Prostate gland (tissue), 2 donors: ENCODE results near the gene EI24.

Experiments used
- CTCF ChIP-seq, 4 experiments: fragments of 200-600 bp in 2 of 4; fragments of 450-650 bp in 2 of 4; sonication (generic) in 2 of 4; IDR thresholded peaks; 1 replicate in 3 of 4; 2 replicates in 1 of 4; pipeline ENCODE4 v1.5.1; 2016 to 2019; ENCODE audit warnings: antibody characterized with exemption in 4 of 4, mild to moderate bottlenecking in 2 of 4, moderate library complexity in 2 of 4
- POLR2A ChIP-seq: fragments of 450-650 bp; IDR thresholded peaks from one replicate; pipeline ENCODE4 v1.6.1; 2016; ENCODE audit warnings: antibody characterized with exemption, mild to moderate bottlenecking
- POLR2AphosphoS5 ChIP-seq: sonication (generic); formaldehyde crosslinking; IDR thresholded peaks from one replicate; pipeline ENCODE4 v1.6.1; 2017; ENCODE audit warnings: antibody characterized with exemption

- TF ChIP-seq CTCF (IDR thresholded peaks at IDR 0.05) = no peak
- no peak for TF ChIP-seq POLR2A
- no peak for TF ChIP-seq POLR2AphosphoS5
Measured at GRCh38 chr11:125605417-125605816, 36.1 kb downstream of the EI24 start.
